Right lung (tissue), 10 donors: Measurements from ENCODE around the gene ERICH2. TPM values are rescaled to one million over a fixed set of nuclear protein-coding genes. Genes with fewer than 3 reads are reported as not detected.
"Not testable (repeated sequence)": the region's sequence is repeated elsewhere in the genome, so short reads cannot be mapped to it uniquely, and the experiment has no call there.

Source experiments
- DNase-seq, 2 donors: peaks; one replicate each; pipeline ENCODE4 v3.0.0-alpha.2; 2013
- long read RNA-seq, 8 donors: transcript quantifications; one replicate each; lab custom pipeline, GENCODE V29; 2026
- polyA plus RNA-seq, 5 donors: library from polyadenylated mRNA; unstranded; fragments of 120-200 nt; gene quantifications; one replicate each; pipeline versions ENCODE4 v1.2.1 to v1.2.3, GENCODE V29; 2013; ENCODE audit warnings: inconsistent platforms in 1 of 5, low replicate concordance in 1 of 5; ENCODE audit not compliant: insufficient read length in 5 of 5, insufficient read depth in 1 of 5

Gene ERICH2
- polyA plus RNA-seq: 10 to 100 TPM in 4 of 5 donors, 1 to 10 TPM in 1; 9.6 to 16.3 (median 12.0) TPM
- long read RNA-seq, donor 1: 0 reads
- long read RNA-seq, donor 2: 0 reads
- long read RNA-seq, donor 3: 0 reads
- long read RNA-seq, donor 4: 0 reads
- long read RNA-seq, donor 5: 0 reads
- long read RNA-seq, donor 6, partial matches to known transcripts: 11 of 11 reads
- long read RNA-seq, donor 6, other reads (novel, unspliced or antisense): 0 of 11 reads
- long read RNA-seq, donor 7, partial matches to known transcripts: 6 of 6 reads
- long read RNA-seq, donor 7, other reads (novel, unspliced or antisense): 0 of 6 reads
- long read RNA-seq, donor 8: 0 reads

GRCh38 chr2:170770008-170770605 is at the start of gene ERICH2:
TSS of gene ERICH2 (plus strand) at chr2:170770378. CDS start at chr2:170770682, 304 bp downstream.
- peak; percentile 68 to 75 for DNase-seq

DNA sequence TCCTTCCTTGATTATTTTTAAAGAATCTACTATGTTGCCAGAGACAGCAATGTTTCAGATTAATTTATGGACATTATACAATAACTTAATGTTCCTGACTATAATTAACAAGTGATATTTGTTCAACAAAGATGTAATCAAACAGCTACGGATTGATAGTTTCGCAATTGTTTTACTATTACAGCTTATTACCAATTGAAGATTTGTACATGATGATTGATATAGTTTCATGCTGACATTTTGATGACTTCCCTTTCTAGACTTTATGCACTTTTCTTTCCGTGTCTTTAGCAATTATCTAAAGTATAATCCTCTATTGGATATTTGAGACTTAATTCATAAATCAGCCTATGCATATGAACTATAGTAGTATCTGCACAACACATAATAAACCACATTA is 48.5 kb upstream of the ERICH2 start:
- DNase-seq: no peak

GRCh38 chr2:170722301-170722700 is 47.9 kb upstream of the ERICH2 start:
- peak in 1 of 2 donors; percentile 45 for DNase-seq

GRCh38 chr2:170723446-170723958 is 46.7 kb upstream of the ERICH2 start:
- no peak for DNase-seq

DNA sequence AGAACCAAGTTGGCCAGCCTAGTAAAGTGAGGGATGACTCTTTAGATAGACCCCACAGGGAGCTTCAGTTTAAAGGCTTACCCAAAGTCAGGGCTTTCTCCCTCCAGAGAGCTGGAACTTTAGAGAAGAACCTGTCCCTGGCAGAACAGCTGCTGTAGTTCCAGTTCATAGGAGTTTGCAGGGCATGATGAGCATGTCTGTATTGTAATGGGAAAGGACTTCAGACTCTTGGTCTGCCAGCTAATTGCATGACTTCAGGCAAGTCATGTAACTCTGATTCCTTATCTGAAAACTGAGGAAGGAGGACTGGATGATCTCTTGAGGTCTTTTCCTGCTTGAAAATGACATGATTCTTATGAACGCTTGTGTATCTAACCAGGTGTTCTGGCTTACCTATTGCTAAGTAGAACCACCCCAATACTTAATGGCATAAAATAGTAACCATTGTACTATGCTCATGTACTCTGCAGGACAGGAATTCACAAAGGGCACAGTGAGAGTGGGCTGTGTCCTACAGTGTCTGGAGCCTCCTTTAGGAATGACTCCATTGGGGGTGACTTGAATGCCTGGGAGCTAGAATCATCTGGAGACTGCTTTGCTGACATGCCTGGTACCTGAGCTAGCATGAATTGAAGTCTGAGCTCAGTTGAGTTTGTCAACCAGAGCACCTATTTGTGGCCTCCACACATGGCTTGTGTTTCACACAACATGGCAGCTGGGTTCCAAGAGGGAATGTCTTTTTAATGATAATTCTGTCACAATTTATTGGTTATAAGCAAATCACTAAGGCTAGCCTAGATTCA is 36.2 kb upstream of the ERICH2 start:
- no peak for DNase-seq

DNA sequence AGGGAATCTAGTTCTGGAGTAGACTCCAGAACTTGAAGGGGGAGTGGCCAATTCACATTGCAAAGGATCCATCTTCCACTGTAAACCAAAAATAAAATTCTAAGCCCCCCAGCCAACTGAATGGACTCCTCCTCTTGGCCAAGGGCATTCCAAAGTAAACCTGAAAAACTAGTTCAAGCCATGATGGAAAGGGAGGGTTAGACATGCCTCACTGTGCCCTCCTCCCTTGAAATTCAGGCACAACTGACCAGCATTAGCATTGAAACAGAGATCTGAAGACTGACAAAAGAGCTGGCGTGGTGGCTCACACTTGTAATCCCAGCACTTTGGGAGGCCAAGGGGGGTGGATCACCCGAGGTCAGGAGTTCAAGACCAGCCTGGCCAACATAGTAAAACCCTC is 35.6 kb upstream of the ERICH2 start:
- DNase-seq: not testable (repeated sequence)

DNA sequence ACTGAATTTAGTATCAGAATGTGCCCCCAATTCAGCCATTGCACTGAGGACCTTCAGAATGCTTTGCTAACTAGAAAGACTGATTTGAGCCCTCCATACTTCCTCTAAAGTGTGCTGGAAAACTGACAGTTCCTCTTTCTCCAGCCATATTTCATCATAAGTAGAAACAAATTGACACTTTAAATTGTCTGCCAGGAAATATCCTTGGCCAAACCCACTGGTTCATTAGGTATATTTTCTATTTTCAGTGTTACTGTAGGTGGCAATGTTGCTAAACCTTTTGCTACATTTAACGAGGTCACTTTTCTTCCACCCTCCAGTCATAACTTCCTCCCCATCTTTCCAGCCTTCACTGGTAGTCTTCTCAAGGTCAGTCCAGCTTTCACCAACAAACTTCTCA is 33.5 kb upstream of the ERICH2 start:
- no peak for DNase-seq

- no peak for DNase-seq
Measured at GRCh38 chr2:170737406-170737805, 32.8 kb upstream of the ERICH2 start.

DNA sequence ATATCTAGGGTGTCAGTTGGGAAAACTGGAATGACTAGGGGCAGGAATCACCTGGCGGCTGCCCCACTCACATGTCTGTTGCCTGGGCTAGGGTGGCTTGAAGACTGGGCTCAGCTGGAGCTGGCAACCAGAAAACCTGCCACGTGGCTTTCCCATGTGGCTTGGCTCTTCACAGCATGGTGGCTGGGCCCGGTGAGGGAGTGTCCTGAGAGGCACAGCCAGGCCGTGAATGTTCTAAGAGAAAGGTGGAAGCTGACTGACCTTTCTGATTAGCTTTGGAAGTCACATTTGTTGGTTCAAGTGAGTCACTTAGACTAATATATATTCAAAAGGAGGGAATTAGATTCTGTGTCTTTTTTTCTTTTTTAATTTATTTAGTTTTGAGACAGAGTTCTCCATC is 32.4 kb upstream of the ERICH2 start:
- no peak for DNase-seq

DNA sequence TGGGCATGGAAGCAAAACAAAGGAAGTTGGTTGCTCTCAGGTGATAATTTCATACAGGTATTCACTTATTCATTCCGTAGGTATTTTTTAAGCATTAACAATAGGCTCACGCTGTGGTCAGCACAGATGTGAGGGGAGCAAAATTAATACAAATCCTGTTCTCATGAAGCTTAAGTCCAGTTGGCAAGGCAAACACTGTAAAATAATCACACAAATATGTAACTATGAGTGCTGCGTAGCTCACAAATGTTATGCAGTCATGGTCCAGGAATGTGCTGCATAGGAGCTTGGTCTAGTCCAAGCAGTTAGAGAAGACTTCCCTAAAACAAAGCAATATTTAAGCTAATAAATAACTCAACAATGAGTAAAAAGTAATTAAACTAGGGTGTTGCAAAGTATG is 31.1 kb upstream of the ERICH2 start:
- no peak for DNase-seq

- no peak for DNase-seq
Measured at GRCh38 chr2:170739507-170740046, 30.6 kb upstream of the ERICH2 start.

DNA sequence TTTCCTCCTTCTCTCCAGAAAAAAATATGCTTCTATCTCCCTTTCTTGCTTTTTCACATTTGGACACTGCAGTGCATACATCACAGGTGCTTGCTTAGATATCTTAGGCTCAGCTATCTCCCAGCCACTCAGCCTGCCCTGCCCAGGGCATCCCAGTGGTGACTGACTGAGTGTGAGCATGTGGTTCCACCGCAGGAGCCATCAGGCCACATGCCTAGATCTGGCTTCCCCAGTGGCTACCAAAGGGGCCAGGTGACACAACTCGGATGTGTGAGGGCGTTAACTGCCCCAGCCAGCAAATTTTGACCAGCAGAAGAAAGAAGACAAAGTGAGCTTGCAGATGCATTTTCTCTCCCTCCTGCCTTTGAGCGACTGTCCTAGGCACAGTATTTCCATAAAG is 29.5 kb upstream of the ERICH2 start:
- no peak for DNase-seq

GRCh38 chr2:170742000-170742399 is 28.2 kb upstream of the ERICH2 start:
- no peak for DNase-seq

- DNase-seq: no peak
Measured at GRCh38 chr2:170742896-170743529, 27.2 kb upstream of the ERICH2 start.

GRCh38 chr2:170743530-170744239 is 26.5 kb upstream of the ERICH2 start:
- DNase-seq: no peak

DNA sequence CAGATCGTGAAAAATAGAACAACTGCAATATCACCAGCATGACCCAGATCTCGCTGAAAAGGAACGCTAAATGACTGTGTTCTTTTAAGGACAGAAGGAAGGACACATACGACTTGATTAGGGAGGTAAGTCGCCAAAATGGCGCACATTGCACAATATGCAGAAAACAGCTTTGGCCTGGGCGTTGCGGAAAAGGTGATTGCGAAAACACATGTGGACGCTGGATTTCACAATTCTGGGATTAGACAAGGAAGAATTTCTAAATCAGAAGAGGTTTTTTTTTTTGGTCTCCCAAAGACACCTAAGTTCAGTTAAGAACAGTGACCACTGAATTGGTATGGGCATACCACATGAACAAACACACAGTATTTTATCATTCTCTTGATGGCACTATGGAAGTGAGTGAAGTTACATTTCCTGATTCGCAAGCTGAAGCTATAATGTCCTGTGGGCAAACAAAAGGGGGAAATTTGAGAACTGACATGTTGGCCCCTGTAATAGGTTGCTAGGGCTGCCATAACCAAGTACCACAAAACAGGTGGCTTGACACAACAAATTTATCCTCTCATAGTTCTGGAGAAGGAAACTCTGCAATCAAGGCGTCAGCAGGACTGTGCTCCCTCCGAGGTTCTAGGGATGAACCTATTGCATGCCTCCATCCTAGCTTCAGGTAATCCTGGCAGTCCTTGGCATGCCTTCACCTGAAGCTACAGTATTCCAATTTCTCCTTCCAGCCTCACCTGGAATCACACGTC is 25.8 kb upstream of the ERICH2 start:
- no peak for DNase-seq

GRCh38 chr2:170745305-170745704 is 24.9 kb upstream of the ERICH2 start:
- no peak for DNase-seq

- no peak for DNase-seq
Measured at GRCh38 chr2:170747921-170748320, 22.3 kb upstream of the ERICH2 start.

- not testable (repeated sequence) for DNase-seq
Measured at GRCh38 chr2:170751555-170751954, 18.6 kb upstream of the ERICH2 start.

- no peak for DNase-seq
Measured at GRCh38 chr2:170761572-170761971, 8.6 kb upstream of the ERICH2 start.
